SK-N-SH treated with all-trans-retinoic acid at 6 μM for 48 hours (cell line): ENCODE results near the gene DUSP7.

ENCODE experiments used
- ATAC-seq: fragments of 200-7000 bp; cut with Tn5 transposase; 3 replicates; pipeline ENCODE4 v1.9.1; 2020; ENCODE audit warnings: mild to moderate bottlenecking, moderate library complexity
- ARNTL ChIP-seq: fragments of 450-650 bp; formaldehyde crosslinking; IDR thresholded peaks from 2 replicates; pipeline ENCODE4 v1.5.0; 2020; ENCODE audit warnings: low read depth, mild to moderate bottlenecking, moderate library complexity, borderline replicate concordance
- CSDC2 ChIP-seq: fragments of 250-450 bp; sonication (Bioruptor Pico); IDR thresholded peaks from 2 replicates; pipeline ENCODE4 v1.5.0; 2020; ENCODE audit warnings: mild to moderate bottlenecking, moderate library complexity
- GLIS3 ChIP-seq: fragments of 250-450 bp; sonication (Bioruptor Pico); IDR thresholded peaks from 2 replicates; pipeline ENCODE4 v1.5.0; 2020; ENCODE audit warnings: mild to moderate bottlenecking, moderate library complexity
- ISL1 ChIP-seq: fragments of 250-450 bp; sonication (Bioruptor Pico); IDR thresholded peaks from 2 replicates; pipeline ENCODE4 v2.1.2; 2022; ENCODE audit warnings: mild to moderate bottlenecking, moderate library complexity
- OSR1 ChIP-seq: fragments of 250-450 bp; sonication (Bioruptor Pico); IDR thresholded peaks from 2 replicates; pipeline ENCODE4 v1.8.0; 2022; ENCODE audit warnings: moderate library complexity, mild to moderate bottlenecking, inconsistent platforms
- RARB ChIP-seq: fragments of 250-450 bp; sonication (Bioruptor Pico); IDR thresholded peaks from 2 replicates; pipeline ENCODE4 v1.8.0; 2021; ENCODE audit warnings: mild to moderate bottlenecking, moderate library complexity
- SNAI2 ChIP-seq: fragments of 250-450 bp; sonication (Bioruptor Pico); IDR thresholded peaks from 2 replicates; pipeline ENCODE4 v1.5.0; 2020; ENCODE audit warnings: mild to moderate bottlenecking, moderate library complexity
- ZC3H10 ChIP-seq: fragments of 250-450 bp; sonication (Bioruptor Pico); IDR thresholded peaks from 2 replicates; pipeline ENCODE4 v1.5.1; 2021; ENCODE audit warnings: mild to moderate bottlenecking, moderate library complexity
- ZFP3 ChIP-seq: fragments of 250-450 bp; sonication (Bioruptor Pico); IDR thresholded peaks from 2 replicates; pipeline ENCODE4 v1.5.0; 2020; ENCODE audit warnings: mild to moderate bottlenecking, moderate library complexity
- ZFP30 ChIP-seq: fragments of 450-650 bp; formaldehyde crosslinking; IDR thresholded peaks from 2 replicates; pipeline ENCODE4 v1.5.0; 2022; ENCODE audit warnings: mild to moderate bottlenecking, moderate library complexity
- ZNF565 ChIP-seq: fragments of 450-650 bp; formaldehyde crosslinking; conservative IDR thresholded peaks from 2 replicates; pipeline ENCODE4 v1.5.0; 2020; ENCODE audit warnings: low read depth, mild to moderate bottlenecking, moderate library complexity
- ZNF70 ChIP-seq: fragments of 450-650 bp; formaldehyde crosslinking; IDR thresholded peaks from 2 replicates; pipeline ENCODE4 v1.5.0; 2020; ENCODE audit warnings: mild to moderate bottlenecking, moderate library complexity
- ZNF8 ChIP-seq: fragments of 450-650 bp; formaldehyde crosslinking; IDR thresholded peaks from 2 replicates; pipeline ENCODE4 v1.5.0; 2020; ENCODE audit warnings: mild to moderate bottlenecking, moderate library complexity
- TF ChIP-seq, protein P1 (sequence below): fragments of 250-450 bp; sonication (Bioruptor Pico); IDR thresholded peaks from 2 replicates; pipeline ENCODE4 v1.8.0; 2020; ENCODE audit warnings: mild to moderate bottlenecking, moderate library complexity, borderline replicate concordance
- TF ChIP-seq, protein P2 (sequence below): fragments of 250-450 bp; sonication (Bioruptor Pico); IDR thresholded peaks from 2 replicates; pipeline ENCODE4 v1.5.1; 2020; ENCODE audit warnings: low read depth, mild to moderate bottlenecking, moderate library complexity
- TF ChIP-seq, protein P3 (sequence below): fragments of 250-450 bp; sonication (Bioruptor Pico); IDR thresholded peaks from 2 replicates; pipeline ENCODE4 v1.5.1; 2021; ENCODE audit warnings: mild to moderate bottlenecking, moderate library complexity
- TF ChIP-seq, protein P4 (sequence below): fragments of 250-450 bp; sonication (Bioruptor Pico); IDR thresholded peaks from 2 replicates; pipeline ENCODE4 v1.5.0; 2020; ENCODE audit warnings: mild to moderate bottlenecking, moderate library complexity

DUSP7 gene, protein sequence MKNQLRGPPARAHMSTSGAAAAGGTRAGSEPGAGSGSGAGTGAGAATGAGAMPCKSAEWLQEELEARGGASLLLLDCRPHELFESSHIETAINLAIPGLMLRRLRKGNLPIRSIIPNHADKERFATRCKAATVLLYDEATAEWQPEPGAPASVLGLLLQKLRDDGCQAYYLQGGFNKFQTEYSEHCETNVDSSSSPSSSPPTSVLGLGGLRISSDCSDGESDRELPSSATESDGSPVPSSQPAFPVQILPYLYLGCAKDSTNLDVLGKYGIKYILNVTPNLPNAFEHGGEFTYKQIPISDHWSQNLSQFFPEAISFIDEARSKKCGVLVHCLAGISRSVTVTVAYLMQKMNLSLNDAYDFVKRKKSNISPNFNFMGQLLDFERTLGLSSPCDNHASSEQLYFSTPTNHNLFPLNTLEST

DNA sequence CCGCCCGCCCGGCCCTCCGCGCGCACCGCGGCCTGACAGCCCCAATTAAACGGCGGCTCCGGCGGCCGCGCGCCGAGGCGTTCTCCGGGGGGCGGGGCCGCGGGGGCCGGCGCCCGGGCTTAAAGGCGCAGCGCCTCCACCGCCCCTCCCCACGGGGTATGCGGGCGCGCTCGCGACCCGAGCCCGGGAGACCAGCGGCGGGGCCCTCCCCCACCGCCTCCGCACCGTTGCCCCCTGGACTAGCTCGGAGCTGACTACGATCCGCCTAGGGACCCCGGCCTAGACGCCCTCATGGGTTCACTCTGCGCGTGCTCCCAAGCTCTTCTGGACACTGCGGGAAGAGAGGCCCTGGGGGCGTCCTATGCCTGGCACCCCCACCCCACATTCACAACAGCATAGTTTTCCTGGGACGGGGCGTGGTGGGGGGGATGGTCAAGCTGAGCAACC is at the start of gene DUSP7:
Gene DUSP7, minus strand, starts transcription at position 51 of the 447 bp plus-strand sequence. CDS start 205 bp downstream, outside the sequence.
- TF ChIP-seq GLIS3 = no peak
- TF ChIP-seq, protein P1, sequence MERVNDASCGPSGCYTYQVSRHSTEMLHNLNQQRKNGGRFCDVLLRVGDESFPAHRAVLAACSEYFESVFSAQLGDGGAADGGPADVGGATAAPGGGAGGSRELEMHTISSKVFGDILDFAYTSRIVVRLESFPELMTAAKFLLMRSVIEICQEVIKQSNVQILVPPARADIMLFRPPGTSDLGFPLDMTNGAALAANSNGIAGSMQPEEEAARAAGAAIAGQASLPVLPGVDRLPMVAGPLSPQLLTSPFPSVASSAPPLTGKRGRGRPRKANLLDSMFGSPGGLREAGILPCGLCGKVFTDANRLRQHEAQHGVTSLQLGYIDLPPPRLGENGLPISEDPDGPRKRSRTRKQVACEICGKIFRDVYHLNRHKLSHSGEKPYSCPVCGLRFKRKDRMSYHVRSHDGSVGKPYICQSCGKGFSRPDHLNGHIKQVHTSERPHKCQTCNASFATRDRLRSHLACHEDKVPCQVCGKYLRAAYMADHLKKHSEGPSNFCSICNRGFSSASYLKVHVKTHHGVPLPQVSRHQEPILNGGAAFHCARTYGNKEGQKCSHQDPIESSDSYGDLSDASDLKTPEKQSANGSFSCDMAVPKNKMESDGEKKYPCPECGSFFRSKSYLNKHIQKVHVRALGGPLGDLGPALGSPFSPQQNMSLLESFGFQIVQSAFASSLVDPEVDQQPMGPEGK (CRISPR knock-in tag) = 0 out of 2 replicates have a peak, but pooled peaks have one; percentile 31
- peak; percentile 41 for ATAC-seq

DNA sequence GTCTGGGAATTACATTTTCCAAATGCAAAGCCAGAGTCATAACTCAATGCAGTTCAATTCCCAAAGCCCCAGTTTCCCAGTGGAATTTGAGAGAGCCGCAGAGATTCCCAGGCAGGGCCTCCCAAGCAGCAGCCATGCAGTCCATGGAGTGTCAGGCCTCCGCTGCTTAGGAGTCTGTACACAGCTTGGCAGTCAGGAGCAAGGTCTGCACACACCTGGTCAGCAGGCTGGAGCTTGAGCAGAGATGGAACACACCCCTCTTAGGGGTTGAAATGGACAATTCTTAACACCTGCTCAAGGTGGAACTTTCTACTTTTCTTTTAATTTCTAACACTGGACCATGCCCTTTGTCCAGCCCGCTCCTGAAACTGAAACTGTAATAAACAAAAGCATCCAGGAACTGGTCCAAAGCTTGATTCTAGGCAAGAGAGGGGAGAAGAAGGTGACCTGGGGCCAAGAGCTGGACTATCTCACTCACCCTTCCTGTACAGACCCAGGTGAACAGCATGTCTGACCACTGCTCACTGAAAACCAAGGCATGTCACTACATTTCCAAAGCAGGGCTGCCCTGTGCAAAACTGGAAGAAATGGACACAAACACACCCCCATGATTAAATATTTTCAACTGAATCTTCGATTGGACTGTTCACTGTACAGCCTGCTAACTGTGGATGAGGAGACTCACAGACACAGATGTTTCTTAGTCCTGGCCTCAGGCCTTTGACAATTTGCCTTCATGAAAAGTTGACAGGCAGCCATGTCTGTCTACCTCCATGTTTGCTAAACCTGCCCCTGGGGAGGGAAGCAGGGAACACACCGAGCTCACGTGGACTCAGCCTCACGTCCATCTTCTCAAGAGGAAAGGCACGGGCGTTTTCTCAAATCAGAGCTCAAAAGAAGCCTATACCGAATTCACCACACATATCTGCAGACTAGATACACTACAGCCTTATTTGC is 48.6 kb upstream of the DUSP7 start:
- TF ChIP-seq ZNF565 (CRISPR knock-in tag) = no peak
- no peak for ATAC-seq

DNA sequence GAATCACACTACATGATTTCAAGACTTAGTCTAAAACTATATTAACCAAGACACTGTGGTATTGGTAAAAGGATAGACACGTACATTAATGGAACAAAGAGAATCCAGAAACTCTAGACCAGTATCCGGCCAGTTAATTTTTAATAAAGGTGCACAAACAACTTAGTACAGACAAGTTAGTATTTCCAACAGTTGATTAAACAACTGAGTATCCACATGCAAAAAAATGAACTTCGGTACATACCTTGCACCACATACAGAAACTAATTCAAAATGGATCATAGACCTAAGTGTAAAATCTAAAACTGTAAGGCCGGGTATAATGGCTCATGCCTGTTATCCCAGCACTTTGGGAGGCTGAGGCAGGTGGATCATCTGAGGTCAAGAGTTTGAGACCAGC is 46.6 kb upstream of the DUSP7 start:
- ATAC-seq = no peak
- TF ChIP-seq OSR1 (no peak), SNAI2 (no peak), ISL1 (no peak), ZC3H10 (CRISPR knock-in tag) (no peak), ZNF70 (CRISPR knock-in tag) (no peak), ZNF565 (CRISPR knock-in tag) (no peak), ARNTL (CRISPR knock-in tag) (no peak), CSDC2 (CRISPR knock-in tag) (no peak), ZNF8 (CRISPR knock-in tag) (no peak), ZFP3 (no peak), ZFP30 (CRISPR knock-in tag) (no peak), RARB (no peak), GLIS3 (no peak)
- TF ChIP-seq, protein P2, sequence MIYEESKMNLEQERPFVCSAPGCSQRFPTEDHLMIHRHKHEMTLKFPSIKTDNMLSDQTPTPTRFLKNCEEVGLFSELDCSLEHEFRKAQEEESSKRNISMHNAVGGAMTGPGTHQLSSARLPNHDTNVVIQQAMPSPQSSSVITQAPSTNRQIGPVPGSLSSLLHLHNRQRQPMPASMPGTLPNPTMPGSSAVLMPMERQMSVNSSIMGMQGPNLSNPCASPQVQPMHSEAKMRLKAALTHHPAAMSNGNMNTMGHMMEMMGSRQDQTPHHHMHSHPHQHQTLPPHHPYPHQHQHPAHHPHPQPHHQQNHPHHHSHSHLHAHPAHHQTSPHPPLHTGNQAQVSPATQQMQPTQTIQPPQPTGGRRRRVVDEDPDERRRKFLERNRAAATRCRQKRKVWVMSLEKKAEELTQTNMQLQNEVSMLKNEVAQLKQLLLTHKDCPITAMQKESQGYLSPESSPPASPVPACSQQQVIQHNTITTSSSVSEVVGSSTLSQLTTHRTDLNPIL (CRISPR knock-in tag) = no peak
- TF ChIP-seq, protein P3, sequence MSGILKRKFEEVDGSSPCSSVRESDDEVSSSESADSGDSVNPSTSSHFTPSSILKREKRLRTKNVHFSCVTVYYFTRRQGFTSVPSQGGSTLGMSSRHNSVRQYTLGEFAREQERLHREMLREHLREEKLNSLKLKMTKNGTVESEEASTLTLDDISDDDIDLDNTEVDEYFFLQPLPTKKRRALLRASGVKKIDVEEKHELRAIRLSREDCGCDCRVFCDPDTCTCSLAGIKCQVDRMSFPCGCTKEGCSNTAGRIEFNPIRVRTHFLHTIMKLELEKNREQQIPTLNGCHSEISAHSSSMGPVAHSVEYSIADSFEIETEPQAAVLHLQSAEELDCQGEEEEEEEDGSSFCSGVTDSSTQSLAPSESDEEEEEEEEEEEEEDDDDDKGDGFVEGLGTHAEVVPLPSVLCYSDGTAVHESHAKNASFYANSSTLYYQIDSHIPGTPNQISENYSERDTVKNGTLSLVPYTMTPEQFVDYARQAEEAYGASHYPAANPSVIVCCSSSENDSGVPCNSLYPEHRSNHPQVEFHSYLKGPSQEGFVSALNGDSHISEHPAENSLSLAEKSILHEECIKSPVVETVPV (CRISPR knock-in tag) = no peak
- TF ChIP-seq, protein P1 (CRISPR knock-in tag) = no peak
- TF ChIP-seq, protein P4, sequence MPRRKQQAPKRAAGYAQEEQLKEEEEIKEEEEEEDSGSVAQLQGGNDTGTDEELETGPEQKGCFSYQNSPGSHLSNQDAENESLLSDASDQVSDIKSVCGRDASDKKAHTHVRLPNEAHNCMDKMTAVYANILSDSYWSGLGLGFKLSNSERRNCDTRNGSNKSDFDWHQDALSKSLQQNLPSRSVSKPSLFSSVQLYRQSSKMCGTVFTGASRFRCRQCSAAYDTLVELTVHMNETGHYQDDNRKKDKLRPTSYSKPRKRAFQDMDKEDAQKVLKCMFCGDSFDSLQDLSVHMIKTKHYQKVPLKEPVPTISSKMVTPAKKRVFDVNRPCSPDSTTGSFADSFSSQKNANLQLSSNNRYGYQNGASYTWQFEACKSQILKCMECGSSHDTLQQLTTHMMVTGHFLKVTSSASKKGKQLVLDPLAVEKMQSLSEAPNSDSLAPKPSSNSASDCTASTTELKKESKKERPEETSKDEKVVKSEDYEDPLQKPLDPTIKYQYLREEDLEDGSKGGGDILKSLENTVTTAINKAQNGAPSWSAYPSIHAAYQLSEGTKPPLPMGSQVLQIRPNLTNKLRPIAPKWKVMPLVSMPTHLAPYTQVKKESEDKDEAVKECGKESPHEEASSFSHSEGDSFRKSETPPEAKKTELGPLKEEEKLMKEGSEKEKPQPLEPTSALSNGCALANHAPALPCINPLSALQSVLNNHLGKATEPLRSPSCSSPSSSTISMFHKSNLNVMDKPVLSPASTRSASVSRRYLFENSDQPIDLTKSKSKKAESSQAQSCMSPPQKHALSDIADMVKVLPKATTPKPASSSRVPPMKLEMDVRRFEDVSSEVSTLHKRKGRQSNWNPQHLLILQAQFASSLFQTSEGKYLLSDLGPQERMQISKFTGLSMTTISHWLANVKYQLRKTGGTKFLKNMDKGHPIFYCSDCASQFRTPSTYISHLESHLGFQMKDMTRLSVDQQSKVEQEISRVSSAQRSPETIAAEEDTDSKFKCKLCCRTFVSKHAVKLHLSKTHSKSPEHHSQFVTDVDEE = no peak
